Endodermal cell (in vitro differentiated cells): ENCODE data around the gene FBN3. TPM values are rescaled to one million over a fixed set of nuclear protein-coding genes. Genes with fewer than 3 reads are reported as not detected.
"Not testable (repeated sequence)": the region's sequence is repeated elsewhere in the genome, so short reads cannot be mapped to it uniquely, and the experiment has no call there.

Source experiments
- DNase-seq: peaks from one replicate; pipeline ENCODE4 v3.0.0-alpha.2; 2017
- H3K27ac ChIP-seq: 2 replicates; pipeline ENCODE4 v1.5.1; 2013; ENCODE audit warnings: mild to moderate bottlenecking, low read depth, low read length, moderate library complexity
- H3K27me3 ChIP-seq: 2 replicates; pipeline ENCODE4 v1.6.1; 2013; ENCODE audit warnings: mild to moderate bottlenecking, low read length, moderate library complexity; ENCODE audit not compliant: insufficient read depth, control insufficient read depth, poor library complexity, severe bottlenecking
- H3K36me3 ChIP-seq: 2 replicates; pipeline ENCODE4 v1.7.0; 2013; ENCODE audit warnings: mild to moderate bottlenecking, low read length, moderate library complexity; ENCODE audit not compliant: control insufficient read depth, insufficient read depth
- H3K4me1 ChIP-seq: one replicate; pipeline ENCODE4 v1.7.0; 2013; ENCODE audit warnings: low read length; ENCODE audit not compliant: control insufficient read depth, insufficient read depth
- H3K4me3 ChIP-seq: 2 replicates; pipeline ENCODE4 v1.5.1; 2013; ENCODE audit warnings: mild to moderate bottlenecking, low read length, moderate library complexity
- H3K9ac ChIP-seq: 2 replicates; pipeline ENCODE4 v1.6.1; 2013; ENCODE audit warnings: mild to moderate bottlenecking, low read length, moderate library complexity; ENCODE audit not compliant: poor library complexity, severe bottlenecking; ENCODE audit errors: extremely low read depth
- H3K9me3 ChIP-seq: 2 replicates; pipeline ENCODE4 v1.6.1; 2013; ENCODE audit warnings: mild to moderate bottlenecking, low read length, moderate library complexity; ENCODE audit not compliant: control insufficient read depth
- H3K27ac Mint-ChIP-seq: 2 replicates; pipeline ENCODE4 v1.8.0; 2020; ENCODE audit warnings: mixed read lengths
- H3K27me3 Mint-ChIP-seq: 2 replicates; pipeline ENCODE4 v1.8.0; 2021; ENCODE audit warnings: mild to moderate bottlenecking, mixed read lengths; ENCODE audit not compliant: insufficient read depth
- H3K36me3 Mint-ChIP-seq: 2 replicates; pipeline ENCODE4 v1.8.0; 2020; ENCODE audit warnings: low read depth, mixed read lengths
- H3K4me1 Mint-ChIP-seq: 2 replicates; pipeline ENCODE4 v1.8.0; 2020; ENCODE audit warnings: mixed read lengths
- H3K4me3 Mint-ChIP-seq: 2 replicates; pipeline ENCODE4 v1.8.0; 2020; ENCODE audit warnings: mild to moderate bottlenecking, moderate library complexity, mixed read lengths
- H3K9me3 Mint-ChIP-seq: 2 replicates; pipeline ENCODE4 v1.8.0; 2020; ENCODE audit warnings: mild to moderate bottlenecking, mixed read lengths
- WGBS, 2 experiments: methylation state at CpG; one replicate each; pipeline versions ENCODE4 v1.1.5 to v1.1.7; 2013; ENCODE audit warnings: missing lambda C conversion rate in 2 of 2, mixed read lengths in 1 of 2; ENCODE audit not compliant: insufficient coverage in 1 of 2, insufficient read length in 1 of 2; 5-methylcytosine and 5-hydroxymethylcytosine counted together
- total RNA-seq, 2 donors: library from RNA; stranded (reverse); fragmentation: NEBNext Ultra II Directional in 1 of 2; extraction: Animal tissue kit (Norgen Biotek cat#: 25700) in 1 of 2; gene quantifications; 2 replicates in 1 of 2; 3 replicates in 1 of 2; pipeline ENCODE4 v1.2.1, GENCODE V29; 2021
- TF ChIP-seq, protein P1 (sequence below): fragments of 200-600 bp; sonication (generic); conservative IDR thresholded peaks from 2 replicates; pipeline ENCODE4 v1.5.0; 2021; ENCODE audit warnings: antibody characterized with exemption, mild to moderate bottlenecking

Gene FBN3
- total RNA-seq, 2 donors from 2014 or later, result 105 to 143 TPM

DNA sequence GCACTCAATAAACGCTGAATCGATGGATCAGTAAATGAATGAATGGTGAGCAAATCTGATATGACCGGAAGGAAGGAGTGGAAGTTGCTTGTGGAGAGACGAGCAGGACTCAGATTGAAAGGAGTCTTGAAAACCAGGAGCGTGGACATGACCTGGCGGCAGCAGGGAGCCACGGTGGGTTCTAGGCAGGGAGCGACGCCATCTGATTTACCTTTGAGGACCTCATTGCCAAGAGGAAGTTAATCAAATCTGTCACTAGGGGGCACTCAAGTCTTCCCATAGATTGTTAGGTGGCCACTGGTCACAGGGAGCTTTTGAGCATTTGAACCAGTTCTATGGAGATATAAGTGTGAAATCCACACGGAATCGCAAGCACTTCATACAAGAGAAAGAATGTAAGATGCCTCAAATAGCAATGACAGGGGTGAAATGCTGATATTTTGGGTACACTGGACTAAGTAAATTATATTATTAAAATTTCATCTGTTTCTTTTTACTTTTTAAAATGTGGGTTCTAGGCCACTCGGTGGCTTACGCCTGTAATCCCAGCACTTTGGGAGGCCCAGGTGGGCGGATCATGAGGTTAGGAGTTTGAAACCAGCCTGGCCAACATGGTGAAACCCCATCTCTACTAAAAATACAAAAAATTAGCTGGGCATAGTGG, 9.2 kb upstream of the FBN3 start:
- WGBS, 2 experiments, result 56 to 63% methylated on average over 11 to 14 of the region's 14 CpGs
- Mint-ChIP-seq H3K4me3 (no peak overlapping the region), H3K27ac (no peak overlapping the region), H3K4me1 (peaks cover 3% of the 10 kb centered on the region), H3K27me3 (no peaks in the 10 kb centered on the region), H3K9me3 (no peaks in the 10 kb centered on the region), H3K36me3 (no peaks in the 10 kb centered on the region)
- DNase-seq, result peak; percentile 80
- no peak overlapping the region for H3K9ac ChIP-seq
- H3K4me1 ChIP-seq, result no peaks in the 10 kb centered on the region
- TF ChIP-seq, protein P1, sequence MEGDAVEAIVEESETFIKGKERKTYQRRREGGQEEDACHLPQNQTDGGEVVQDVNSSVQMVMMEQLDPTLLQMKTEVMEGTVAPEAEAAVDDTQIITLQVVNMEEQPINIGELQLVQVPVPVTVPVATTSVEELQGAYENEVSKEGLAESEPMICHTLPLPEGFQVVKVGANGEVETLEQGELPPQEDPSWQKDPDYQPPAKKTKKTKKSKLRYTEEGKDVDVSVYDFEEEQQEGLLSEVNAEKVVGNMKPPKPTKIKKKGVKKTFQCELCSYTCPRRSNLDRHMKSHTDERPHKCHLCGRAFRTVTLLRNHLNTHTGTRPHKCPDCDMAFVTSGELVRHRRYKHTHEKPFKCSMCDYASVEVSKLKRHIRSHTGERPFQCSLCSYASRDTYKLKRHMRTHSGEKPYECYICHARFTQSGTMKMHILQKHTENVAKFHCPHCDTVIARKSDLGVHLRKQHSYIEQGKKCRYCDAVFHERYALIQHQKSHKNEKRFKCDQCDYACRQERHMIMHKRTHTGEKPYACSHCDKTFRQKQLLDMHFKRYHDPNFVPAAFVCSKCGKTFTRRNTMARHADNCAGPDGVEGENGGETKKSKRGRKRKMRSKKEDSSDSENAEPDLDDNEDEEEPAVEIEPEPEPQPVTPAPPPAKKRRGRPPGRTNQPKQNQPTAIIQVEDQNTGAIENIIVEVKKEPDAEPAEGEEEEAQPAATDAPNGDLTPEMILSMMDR, result peak; percentile 89
- no peaks in the 10 kb centered on the region for H3K27me3 ChIP-seq
- no peak overlapping the region for H3K4me3 ChIP-seq
- no peak overlapping the region for H3K27ac ChIP-seq
- no peaks in the 10 kb centered on the region for H3K9me3 ChIP-seq
- H3K36me3 ChIP-seq, result no peaks in the 10 kb centered on the region

DNA sequence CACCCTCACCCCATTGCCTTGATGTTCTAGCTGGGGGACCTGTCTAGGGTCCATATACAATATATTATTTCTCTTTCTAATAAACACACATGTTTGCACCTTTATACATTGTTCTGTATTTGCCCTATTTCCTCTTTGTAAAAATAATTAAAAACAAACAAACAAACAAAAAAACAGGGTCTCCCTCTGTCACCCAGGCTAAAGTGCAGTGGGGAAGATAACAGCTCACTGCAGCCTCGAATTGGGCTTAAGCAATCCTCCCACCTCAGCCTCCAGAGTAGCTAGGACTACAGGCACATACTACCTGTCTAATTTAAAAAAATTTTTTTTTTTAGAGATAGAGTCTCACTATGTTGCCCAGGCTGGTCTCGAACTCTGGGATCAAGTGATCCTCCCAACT, 5.9 kb upstream of the FBN3 start:
- no peaks in the 10 kb centered on the region for H3K27me3 ChIP-seq
- no peaks in the 10 kb centered on the region for H3K9me3 ChIP-seq
- H3K4me1 ChIP-seq, result no peaks in the 10 kb centered on the region
- Mint-ChIP-seq H3K27me3 (peaks cover 3% of the 10 kb centered on the region), H3K27ac (no peak overlapping the region), H3K4me1 (no peaks in the 10 kb centered on the region), H3K4me3 (no peak overlapping the region), H3K9me3 (no peaks in the 10 kb centered on the region), H3K36me3 (no peaks in the 10 kb centered on the region)
- no peak overlapping the region for H3K9ac ChIP-seq
- no peak for DNase-seq
- no peak overlapping the region for H3K27ac ChIP-seq
- WGBS, 2 experiments, result 97 to 100% methylated on average over 1 to 2 of the region's 2 CpGs
- no peak overlapping the region for H3K4me3 ChIP-seq
- no peaks in the 10 kb centered on the region for H3K36me3 ChIP-seq
- TF ChIP-seq, protein P1, result no peak

DNA sequence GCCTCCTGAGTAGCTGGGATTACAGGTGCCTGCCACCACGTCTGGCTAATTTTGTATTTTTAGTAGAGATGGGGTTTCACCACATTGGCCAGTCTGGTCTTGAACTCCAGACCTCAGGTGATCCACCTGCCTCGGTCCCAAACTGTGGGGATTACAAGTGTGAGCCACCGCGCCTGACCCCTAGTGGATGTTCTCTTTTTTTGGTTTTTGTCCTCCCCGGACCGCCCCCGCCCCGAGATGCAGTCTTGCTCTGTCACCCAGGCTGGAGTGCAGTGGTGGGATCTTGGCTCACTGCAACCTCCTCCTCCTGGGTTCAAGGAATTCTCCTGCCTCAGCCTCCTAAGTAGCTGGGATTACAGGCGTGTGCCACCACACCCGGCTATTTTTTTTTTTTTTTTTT, 4.6 kb upstream of the FBN3 start:
- not testable (repeated sequence) for H3K27ac Mint-ChIP-seq, H3K36me3 Mint-ChIP-seq, H3K27me3 ChIP-seq, H3K4me1 ChIP-seq, H3K4me3 Mint-ChIP-seq, H3K27ac ChIP-seq, H3K4me3 ChIP-seq, H3K9ac ChIP-seq, H3K36me3 ChIP-seq, H3K27me3 Mint-ChIP-seq, H3K9me3 ChIP-seq, H3K9me3 Mint-ChIP-seq, H3K4me1 Mint-ChIP-seq
- DNase-seq, result peak; percentile 79
- TF ChIP-seq, protein P1, result peak; percentile 64
- 53 to 66% methylated on average over 6 to 8 of the region's 10 CpGs for WGBS, 2 experiments
